CD4-positive, alpha-beta T cell treated with Interleukin-6 at 100 ng/mL for 8 hours (primary cell): Measurements from ENCODE around the gene ARL6IP4.

Source experiments
- DNase-seq: peaks from one replicate; pipeline ENCODE4 v3.0.0-alpha.2; 2020; ENCODE audit warnings: mixed read lengths, low spot score

ARL6IP4 gene

GRCh38 chr12:122978507-122978955, 1.9 kb upstream of the ARL6IP4 start:
- no peak for DNase-seq

- no peak for DNase-seq
Measured at GRCh38 chr12:122979001-122979907, 1.2 kb upstream of the ARL6IP4 start.

GRCh38 chr12:122979908-122980182, 636 bp upstream of the ARL6IP4 start:
- no peak for DNase-seq

GRCh38 chr12:122981036-122981471, 573 bp downstream of the ARL6IP4 start:
- no peak for DNase-seq

GRCh38 chr12:122981587-122982476, 1.4 kb downstream of the ARL6IP4 start:
- no peak for DNase-seq

GRCh38 chr12:122982477-122982815, 2.0 kb downstream of the ARL6IP4 start:
- no peak for DNase-seq

- DNase-seq, result no peak
Measured at GRCh38 chr12:122982963-122983788, 2.7 kb downstream of the ARL6IP4 start.

- no peak for DNase-seq
Measured at GRCh38 chr12:122983789-122984515, 3.5 kb downstream of the ARL6IP4 start.

GRCh38 chr12:122984612-122985337, 4.3 kb downstream of the ARL6IP4 start:
- no peak for DNase-seq

- DNase-seq, result no peak
Measured at GRCh38 chr12:122985338-122986257, 5.1 kb downstream of the ARL6IP4 start.

GRCh38 chr12:122986258-122986871, 5.9 kb downstream of the ARL6IP4 start:
- no peak for DNase-seq

- no peak for DNase-seq
Measured at GRCh38 chr12:122987086-122987951, 6.8 kb downstream of the ARL6IP4 start.

GRCh38 chr12:122988036-122988435, 7.6 kb downstream of the ARL6IP4 start:
- DNase-seq, result no peak

- DNase-seq, result no peak
Measured at GRCh38 chr12:122988612-122989212, 8.2 kb downstream of the ARL6IP4 start.

GRCh38 chr12:122989225-122989839, 8.9 kb downstream of the ARL6IP4 start:
- no peak for DNase-seq

- DNase-seq, result no peak
Measured at GRCh38 chr12:122989874-122990419, 9.5 kb downstream of the ARL6IP4 start.

GRCh38 chr12:122990561-122990960, 10.1 kb downstream of the ARL6IP4 start:
- DNase-seq, result no peak
